ENCODE results near the gene FAM9C.

DNA sequence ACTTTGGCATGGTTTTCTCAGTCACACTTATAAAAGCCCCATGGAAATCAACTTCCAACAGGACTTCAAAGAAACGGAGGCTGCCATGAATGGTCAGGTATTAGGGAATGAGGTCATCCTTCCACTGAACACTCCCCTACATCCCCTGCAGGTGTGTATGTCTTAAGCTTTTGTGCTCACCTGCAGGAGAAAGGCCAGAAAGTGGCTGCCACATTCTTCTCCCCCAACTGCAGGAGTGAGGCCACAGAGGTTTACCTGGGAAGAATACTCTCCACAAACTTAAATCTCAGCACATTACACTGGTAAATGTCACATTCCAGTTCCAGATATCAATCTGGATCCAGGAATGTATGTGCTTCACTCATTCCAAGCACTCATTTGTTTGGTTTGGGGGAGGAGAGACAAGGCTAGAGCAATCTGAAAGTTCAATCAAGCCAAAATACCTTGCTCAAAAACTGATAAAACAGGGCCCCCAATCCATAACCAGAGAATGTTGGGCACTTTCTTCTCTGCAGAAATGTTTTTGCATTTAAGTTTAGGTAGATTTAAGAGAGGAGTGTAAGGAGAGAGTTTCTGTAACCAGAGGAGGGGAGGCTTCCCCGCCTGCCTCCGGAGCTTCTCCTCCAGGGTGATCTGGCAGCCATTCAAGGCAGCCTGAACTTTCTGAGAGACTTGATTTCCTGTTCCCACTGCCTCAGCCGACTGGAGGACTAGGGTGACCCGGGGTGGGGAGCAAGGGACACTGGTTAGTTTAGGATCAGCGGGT, 15.4 kb downstream of the FAM9C start:
- TF ChIP-seq CTCF (conservative IDR thresholded peaks at IDR 0.05; ENCODE audit: low read depth, low read length) (no peak), BHLHE40 (IDR thresholded peaks at IDR 0.05; ENCODE audit: low read depth, low read length) (no peak), MAZ (IDR thresholded peaks at IDR 0.05; ENCODE audit: borderline replicate concordance, low read depth, low read length) (no peak), CEBPB (IDR thresholded peaks at IDR 0.05; ENCODE audit: low read depth, low read length) (no peak), POLR2A (IDR thresholded peaks at IDR 0.05; ENCODE audit: low read depth, low read length) (no peak), CHD1 (IDR thresholded peaks at IDR 0.05; ENCODE audit: low read depth, low read length) (no peak), ELK1 (IDR thresholded peaks at IDR 0.05; ENCODE audit: borderline replicate concordance, low read depth, low read length) (no peak), RCOR1 (IDR thresholded peaks at IDR 0.05; ENCODE audit: insufficient replicate concordance, low read length) (no peak), FOS (IDR thresholded peaks at IDR 0.05; ENCODE audit: low read depth, low read length) (no peak), RAD21 (IDR thresholded peaks at IDR 0.05; ENCODE audit: low read length) (no peak)
- TF ChIP-seq, protein P1, sequence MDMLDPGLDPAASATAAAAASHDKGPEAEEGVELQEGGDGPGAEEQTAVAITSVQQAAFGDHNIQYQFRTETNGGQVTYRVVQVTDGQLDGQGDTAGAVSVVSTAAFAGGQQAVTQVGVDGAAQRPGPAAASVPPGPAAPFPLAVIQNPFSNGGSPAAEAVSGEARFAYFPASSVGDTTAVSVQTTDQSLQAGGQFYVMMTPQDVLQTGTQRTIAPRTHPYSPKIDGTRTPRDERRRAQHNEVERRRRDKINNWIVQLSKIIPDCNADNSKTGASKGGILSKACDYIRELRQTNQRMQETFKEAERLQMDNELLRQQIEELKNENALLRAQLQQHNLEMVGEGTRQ (IDR thresholded peaks at IDR 0.05; ENCODE audit: low read depth, low read length) = no peak
